ENCODE data around the gene TXNL4A. TPM values are rescaled to one million over a fixed set of nuclear protein-coding genes. Genes with fewer than 3 reads are reported as not detected.

Gene TXNL4A
- total RNA-seq, 1 donor from 2014 or later: 44.3 TPM

GRCh38 chr18:79952456-79952995 lies 35.8 kb downstream of the TXNL4A start:
- Mint-ChIP-seq H3K4me3 (peak overlapping the region; percentile 74), H3K9me3 (peaks cover 2% of the 10 kb centered on the region), H3K36me3 (peaks cover 12% of the 10 kb centered on the region), H3K27ac (no peak overlapping the region), H3K27me3 (ENCODE audit: insufficient read depth, low read depth) (peaks cover 22% of the 10 kb centered on the region), H3K4me1 (peaks cover 23% of the 10 kb centered on the region)
- peaks cover 43% of the 10 kb centered on the region for H4K20me1 ChIP-seq (ENCODE audit: low read depth)
- no peak overlapping the region for H3K9ac ChIP-seq
- peak overlapping the region; percentile 99 for H3K4me2 ChIP-seq
- peak overlapping the region; percentile 94 for H3K4me3 ChIP-seq
- DNase-seq (ENCODE audit: low spot score): no peak
- H3K79me2 ChIP-seq (ENCODE audit: low read depth): peaks cover 9% of the 10 kb centered on the region
- peak overlapping the region; percentile 53 for H2AFZ ChIP-seq (replicated peaks)
- H3K9me3 ChIP-seq (ENCODE audit: low read depth): no peaks in the 10 kb centered on the region
- H3K4me1 ChIP-seq: peaks cover 18% of the 10 kb centered on the region
- TF ChIP-seq, protein P1, sequence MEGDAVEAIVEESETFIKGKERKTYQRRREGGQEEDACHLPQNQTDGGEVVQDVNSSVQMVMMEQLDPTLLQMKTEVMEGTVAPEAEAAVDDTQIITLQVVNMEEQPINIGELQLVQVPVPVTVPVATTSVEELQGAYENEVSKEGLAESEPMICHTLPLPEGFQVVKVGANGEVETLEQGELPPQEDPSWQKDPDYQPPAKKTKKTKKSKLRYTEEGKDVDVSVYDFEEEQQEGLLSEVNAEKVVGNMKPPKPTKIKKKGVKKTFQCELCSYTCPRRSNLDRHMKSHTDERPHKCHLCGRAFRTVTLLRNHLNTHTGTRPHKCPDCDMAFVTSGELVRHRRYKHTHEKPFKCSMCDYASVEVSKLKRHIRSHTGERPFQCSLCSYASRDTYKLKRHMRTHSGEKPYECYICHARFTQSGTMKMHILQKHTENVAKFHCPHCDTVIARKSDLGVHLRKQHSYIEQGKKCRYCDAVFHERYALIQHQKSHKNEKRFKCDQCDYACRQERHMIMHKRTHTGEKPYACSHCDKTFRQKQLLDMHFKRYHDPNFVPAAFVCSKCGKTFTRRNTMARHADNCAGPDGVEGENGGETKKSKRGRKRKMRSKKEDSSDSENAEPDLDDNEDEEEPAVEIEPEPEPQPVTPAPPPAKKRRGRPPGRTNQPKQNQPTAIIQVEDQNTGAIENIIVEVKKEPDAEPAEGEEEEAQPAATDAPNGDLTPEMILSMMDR (IDR thresholded peaks at IDR 0.05): no peak
- TF ChIP-seq EZH2phosphoT487 (IDR thresholded peaks at IDR 0.05) (peak; percentile 12), EZH2 (IDR thresholded peaks at IDR 0.05) (no peak)
- no peaks in the 10 kb centered on the region for H3K36me3 ChIP-seq
- H3K27ac ChIP-seq: no peak overlapping the region
- peaks cover 18% of the 10 kb centered on the region for H3F3A ChIP-seq (ENCODE audit: low read depth)
- peaks cover 78% of the 10 kb centered on the region for H3K27me3 ChIP-seq

- Mint-ChIP-seq H3K27me3 (ENCODE audit: insufficient read depth, low read depth) (peaks cover 22% of the 10 kb centered on the region), H3K4me1 (peaks cover 23% of the 10 kb centered on the region), H3K27ac (no peak within 1 kb of the TSS), H3K9me3 (no peaks in the 10 kb centered on the region), H3K4me3 (peak within 1 kb of the TSS; percentile 91), H3K36me3 (peaks cover 12% of the 10 kb centered on the region)
- H3F3A ChIP-seq (ENCODE audit: low read depth): peaks cover 18% of the 10 kb centered on the region
- H3K4me1 ChIP-seq: peaks cover 18% of the 10 kb centered on the region
- H3K79me2 ChIP-seq (ENCODE audit: low read depth): peaks cover 9% of the 10 kb centered on the region
- H3K4me2 ChIP-seq: peak within 1 kb of the TSS; percentile 99
- H3K9me3 ChIP-seq (ENCODE audit: low read depth): no peaks in the 10 kb centered on the region
- TF ChIP-seq EZH2 (IDR thresholded peaks at IDR 0.05): peak; percentile 88
- peak; percentile 87 for TF ChIP-seq EZH2phosphoT487 (IDR thresholded peaks at IDR 0.05)
- TF ChIP-seq, protein P1 (IDR thresholded peaks at IDR 0.05): peak; percentile 23
- H3K9ac ChIP-seq: peak within 1 kb of the TSS; percentile 55
- H2AFZ ChIP-seq (replicated peaks): peak within 1 kb of the TSS; percentile 53
- no peaks in the 10 kb centered on the region for H3K36me3 ChIP-seq
- peak; percentile 91 for DNase-seq (ENCODE audit: low spot score)
- peaks cover 78% of the 10 kb centered on the region for H3K27me3 ChIP-seq
- H3K27ac ChIP-seq: no peak within 1 kb of the TSS
- H3K4me3 ChIP-seq: peak within 1 kb of the TSS; percentile 94
- H4K20me1 ChIP-seq (ENCODE audit: low read depth): peaks cover 43% of the 10 kb centered on the region
Observed at GRCh38 chr18:79951545-79952455, 36.6 kb downstream of the TXNL4A start, which contains the start of gene SLC66A2. SLC66A2 (minus strand) TSS chr18:79951653; CDS start chr18:79950926, 727 bp downstream.

DNA sequence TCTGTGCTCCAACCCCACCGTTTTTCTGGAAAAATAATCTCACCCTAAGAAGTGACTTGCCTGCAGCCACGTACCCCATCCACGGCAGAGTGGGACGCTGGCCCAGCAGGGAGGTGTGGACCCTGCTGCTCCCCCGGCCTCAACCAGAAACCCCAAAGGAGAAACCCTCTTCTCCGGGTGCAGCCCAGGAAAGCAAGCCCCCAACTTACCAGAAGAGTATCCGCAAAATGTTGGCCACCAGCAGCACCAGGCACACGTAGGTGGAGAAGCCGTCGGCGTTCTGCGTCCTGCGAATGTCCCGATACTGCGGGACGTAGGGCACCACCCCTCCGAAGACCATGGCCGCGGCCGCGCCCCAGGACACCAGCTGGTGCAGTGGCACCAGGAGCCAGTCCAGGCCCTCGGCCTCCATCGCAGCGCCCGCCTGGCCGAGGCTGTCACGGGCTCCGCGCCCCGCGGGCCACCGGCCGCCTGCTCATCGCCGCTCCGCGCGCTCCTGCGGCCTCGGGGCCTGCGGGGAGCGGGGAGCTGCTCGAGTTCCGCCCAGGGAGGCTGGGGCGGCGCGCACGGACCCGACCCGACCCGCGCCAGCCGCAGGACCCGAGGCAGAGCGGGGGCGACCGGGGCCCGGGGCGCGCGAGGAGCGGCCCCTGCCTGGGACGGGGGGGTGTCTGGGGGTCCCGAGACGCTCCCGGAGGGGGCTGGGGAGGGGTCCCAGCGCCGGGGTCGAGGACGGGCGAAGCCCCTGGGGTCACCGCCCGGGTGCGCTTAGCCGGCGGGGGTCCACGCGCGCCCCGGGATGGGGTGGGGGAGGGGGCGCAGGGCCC lies 37.6 kb downstream of the TXNL4A start:
- TF ChIP-seq EZH2 (IDR thresholded peaks at IDR 0.05): no peak
- TF ChIP-seq, protein P1 (IDR thresholded peaks at IDR 0.05): no peak
- TF ChIP-seq EZH2phosphoT487 (IDR thresholded peaks at IDR 0.05): peak; percentile 33
- no peaks in the 10 kb centered on the region for H3K36me3 ChIP-seq
- H3K4me1 Mint-ChIP-seq: peaks cover 28% of the 10 kb centered on the region
- H3K9me3 Mint-ChIP-seq: no peaks in the 10 kb centered on the region
- peak overlapping the region; percentile 91 for H3K4me3 Mint-ChIP-seq
- H3K27ac ChIP-seq: no peak overlapping the region
- peaks cover 67% of the 10 kb centered on the region for H3K27me3 ChIP-seq
- no peak overlapping the region for H2AFZ ChIP-seq (replicated peaks)
- peaks cover 12% of the 10 kb centered on the region for H3K36me3 Mint-ChIP-seq
- no peaks in the 10 kb centered on the region for H3K9me3 ChIP-seq (ENCODE audit: low read depth)
- H3K27me3 Mint-ChIP-seq (ENCODE audit: insufficient read depth, low read depth): peaks cover 22% of the 10 kb centered on the region
- H3K9ac ChIP-seq: peak overlapping the region; percentile 55
- peaks cover 18% of the 10 kb centered on the region for H3F3A ChIP-seq (ENCODE audit: low read depth)
- H3K4me3 ChIP-seq: peak overlapping the region; percentile 94
- DNase-seq (ENCODE audit: low spot score): peak; percentile 67
- H3K4me1 ChIP-seq: peaks cover 18% of the 10 kb centered on the region
- peaks cover 9% of the 10 kb centered on the region for H3K79me2 ChIP-seq (ENCODE audit: low read depth)
- peaks cover 45% of the 10 kb centered on the region for H4K20me1 ChIP-seq (ENCODE audit: low read depth)
- H3K27ac Mint-ChIP-seq: no peak overlapping the region
- peak overlapping the region; percentile 99 for H3K4me2 ChIP-seq
